LNCaP clone FGC (cell line): ENCODE data around the gene GBX2.

Experiments
- DNase-seq: peaks from one replicate; pipeline ENCODE4 v3.0.0-alpha.2; 2011; ENCODE audit warnings: low read depth
- H3K4me3 ChIP-seq: 2 replicates; pipeline ENCODE4 v1.5.1; 2011; ENCODE audit warnings: mild to moderate bottlenecking, low read depth, low read length, control low read depth
- CTCF ChIP-seq: IDR thresholded peaks from 2 replicates; pipeline ENCODE4 v1.5.1; 2012; ENCODE audit warnings: mild to moderate bottlenecking; ENCODE audit not compliant: control insufficient read depth, insufficient read depth; ENCODE audit errors: extremely low read depth

Gene GBX2

GRCh38 chr2:236163471-236164200 is 4.5 kb downstream of the GBX2 start:
- TF ChIP-seq CTCF, result no peak
- DNase-seq, result no peak
- H3K4me3 ChIP-seq, result no peak overlapping the region

- H3K4me3 ChIP-seq, result no peak overlapping the region
- no peak for TF ChIP-seq CTCF
- no peak for DNase-seq
These were observed 5.2 kb downstream of the GBX2 start for GRCh38 chr2:236162882-236163470.

- H3K4me3 ChIP-seq, result no peak overlapping the region
- no peak for DNase-seq
- TF ChIP-seq CTCF, result no peak
These were observed 5.9 kb downstream of the GBX2 start for GRCh38 chr2:236162031-236162845.

GRCh38 chr2:236161531-236161930 is 6.7 kb downstream of the GBX2 start:
- no peak for DNase-seq
- H3K4me3 ChIP-seq, result no peak overlapping the region
- TF ChIP-seq CTCF, result no peak

- DNase-seq, result no peak
- H3K4me3 ChIP-seq, result no peak overlapping the region
These were observed 7.1 kb downstream of the GBX2 start for GRCh38 chr2:236161082-236161462.

More at GRCh38 chr2:236161082-236161462, 7.1 kb downstream of the GBX2 start:
- no peak for TF ChIP-seq CTCF
